Measurements from ENCODE around the gene EVX2.
A peak's percentile ranks its signal among the peaks of the same experiment; 100 is the strongest.

Gene EVX2
- total RNA-seq, result 0 to 0.06 (median 0) reads per million in 18 experiments

GRCh38 chr2:176083796-176084261 lies at the start of gene EVX2:
EVX2 (minus strand) TSS chr2:176083962; CDS start chr2:176083776, 186 bp downstream.
- DNase-seq, result no peak

GRCh38 chr2:176133389-176133788 lies 49.6 kb upstream of the EVX2 start:
- DNase-seq, result no peak

DNA sequence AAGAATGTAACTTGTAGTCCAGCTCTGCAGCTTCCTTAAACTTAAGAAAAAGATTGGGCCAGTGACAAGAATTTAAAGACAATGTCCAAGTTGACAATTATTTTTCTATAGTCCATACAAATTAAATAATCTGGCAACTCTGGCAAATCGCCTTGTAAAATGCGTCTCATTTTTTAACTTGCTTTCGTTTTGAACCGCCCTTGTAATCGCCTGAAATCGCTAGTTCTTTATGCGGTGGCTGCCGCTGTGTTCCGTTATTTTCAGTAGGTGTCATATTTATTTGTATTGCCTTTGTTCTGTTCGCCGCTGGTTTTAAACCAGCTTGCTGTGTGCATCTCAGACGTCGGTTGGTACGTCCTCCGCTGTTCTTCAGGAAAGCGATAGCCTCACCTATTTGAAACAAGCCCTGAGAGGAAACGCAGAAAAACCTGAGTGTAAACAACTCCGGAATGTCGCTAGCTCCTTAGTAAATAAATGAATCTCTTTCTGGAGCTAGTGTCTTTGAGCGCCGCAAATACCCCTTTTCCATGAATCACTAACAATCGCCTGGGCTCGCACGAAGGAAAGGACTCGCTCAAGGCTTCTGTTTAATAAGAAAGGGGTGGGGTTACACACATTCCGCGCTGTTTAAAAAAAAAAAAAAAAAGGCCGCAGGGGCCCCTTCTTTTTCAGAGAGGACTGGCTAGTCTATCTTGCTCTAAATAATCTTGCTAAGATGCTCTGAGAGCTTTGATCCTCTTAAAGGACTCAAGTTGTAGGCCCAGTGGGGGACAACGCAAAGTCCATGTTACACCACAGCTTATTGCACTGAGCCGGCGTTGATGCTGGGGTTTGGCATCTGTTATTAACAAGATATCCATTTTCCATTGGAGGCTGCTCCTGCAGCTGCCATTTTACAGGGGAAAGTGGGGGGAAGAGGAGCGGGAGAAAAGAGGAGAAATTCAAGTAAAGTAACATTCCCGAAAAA lies 48.7 kb upstream of the EVX2 start:
- DNase-seq, result peak in 1 of 2 donors; percentile 22

- DNase-seq, result no peak
Observed at GRCh38 chr2:176131848-176132158, 48.0 kb upstream of the EVX2 start.

GRCh38 chr2:176130957-176131847 lies 47.4 kb upstream of the EVX2 start:
- DNase-seq, result no peak

DNA sequence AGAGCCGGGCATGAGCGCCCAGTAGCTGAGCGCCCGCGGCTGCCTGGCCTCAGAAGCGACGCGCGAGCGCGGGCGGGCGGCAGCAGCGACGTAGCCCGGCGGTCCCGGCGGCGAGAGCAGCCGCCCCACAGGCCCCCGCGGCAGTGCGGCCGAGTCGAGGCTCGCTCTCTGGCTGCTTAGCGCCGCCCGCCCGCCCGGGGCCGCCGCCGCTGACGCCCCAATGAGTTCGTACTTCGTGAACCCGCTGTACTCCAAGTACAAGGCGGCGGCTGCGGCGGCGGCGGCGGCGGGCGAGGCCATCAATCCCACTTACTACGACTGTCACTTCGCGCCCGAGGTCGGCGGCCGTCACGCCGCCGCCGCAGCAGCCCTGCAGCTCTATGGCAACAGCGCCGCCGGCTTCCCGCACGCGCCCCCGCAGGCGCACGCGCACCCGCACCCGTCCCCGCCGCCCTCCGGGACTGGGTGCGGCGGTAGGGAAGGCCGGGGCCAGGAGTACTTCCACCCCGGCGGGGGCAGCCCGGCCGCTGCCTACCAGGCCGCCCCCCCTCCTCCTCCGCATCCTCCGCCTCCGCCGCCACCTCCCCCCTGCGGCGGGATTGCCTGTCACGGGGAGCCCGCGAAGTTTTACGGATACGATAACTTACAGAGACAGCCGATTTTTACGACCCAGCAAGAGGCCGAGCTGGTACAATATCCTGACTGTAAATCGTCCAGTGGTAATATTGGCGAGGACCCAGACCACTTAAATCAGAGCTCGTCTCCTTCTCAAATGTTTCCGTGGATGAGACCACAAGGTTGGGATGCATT lies 46.6 kb upstream of the EVX2 start:
- peak in 1 of 2 donors; percentile 12 for DNase-seq

DNA sequence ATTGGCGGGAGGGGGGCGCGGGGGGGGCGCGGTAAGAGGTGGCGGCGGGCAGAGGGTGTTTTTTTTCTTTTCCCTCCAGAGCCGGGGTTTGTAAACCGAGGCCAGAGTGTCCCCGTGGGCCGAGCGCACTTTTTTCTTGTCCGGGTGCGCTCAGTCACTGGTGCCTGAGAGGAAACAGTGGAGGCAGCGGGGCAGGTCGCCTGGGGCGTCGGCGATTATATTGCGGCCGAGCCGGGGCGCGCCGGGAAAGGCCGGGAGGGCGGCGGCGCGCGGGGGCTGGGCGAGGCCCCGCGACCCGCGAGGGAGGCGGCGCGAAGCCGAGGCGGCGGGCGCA lies 46.0 kb upstream of the EVX2 start:
- no peak for DNase-seq

DNA sequence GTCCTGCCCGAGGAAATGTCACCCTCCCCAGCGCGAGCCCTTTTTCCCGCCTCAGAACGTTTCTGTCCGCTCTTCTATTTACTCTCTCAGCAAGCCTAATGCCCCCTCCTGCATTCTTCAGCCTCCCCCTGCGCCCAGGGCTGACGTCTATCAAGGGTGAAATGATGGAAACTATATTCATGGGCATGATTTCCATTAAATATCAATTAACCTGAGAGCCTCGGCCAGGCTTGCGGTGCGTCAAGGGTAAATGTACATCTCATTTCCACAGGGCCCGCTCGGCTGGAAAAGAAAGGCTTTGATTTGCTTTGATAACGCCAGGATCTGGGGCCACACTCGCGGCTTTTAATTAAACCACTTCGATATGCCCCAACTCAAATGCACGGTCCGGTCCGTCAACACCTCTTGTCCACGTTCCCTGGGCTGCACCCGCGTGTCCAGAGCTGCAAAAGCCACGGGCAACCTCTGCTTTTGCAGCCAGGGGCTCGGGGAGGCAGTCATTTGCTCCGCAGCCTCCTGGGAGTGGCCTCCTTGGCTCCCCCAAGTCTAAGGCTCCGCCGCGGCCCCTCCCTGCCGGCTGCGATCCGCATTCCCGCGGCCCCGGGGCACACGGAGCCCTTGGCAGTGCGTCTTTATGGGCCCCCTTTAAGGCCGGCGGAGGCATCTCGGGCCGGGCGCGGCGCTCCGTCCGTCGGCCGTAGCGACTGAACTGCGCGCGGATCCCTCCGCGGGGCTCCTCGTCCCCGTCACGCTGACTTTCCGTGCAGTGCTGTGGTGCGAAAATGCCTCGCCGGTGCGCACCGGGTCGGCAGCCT lies 45.4 kb upstream of the EVX2 start, which contains the start of gene HOXD8:
Gene HOXD8, plus strand, starts transcription at position 724 of the 815 bp plus-strand sequence. CDS start 662 bp downstream, outside the sequence.
- no peak for DNase-seq

DNA sequence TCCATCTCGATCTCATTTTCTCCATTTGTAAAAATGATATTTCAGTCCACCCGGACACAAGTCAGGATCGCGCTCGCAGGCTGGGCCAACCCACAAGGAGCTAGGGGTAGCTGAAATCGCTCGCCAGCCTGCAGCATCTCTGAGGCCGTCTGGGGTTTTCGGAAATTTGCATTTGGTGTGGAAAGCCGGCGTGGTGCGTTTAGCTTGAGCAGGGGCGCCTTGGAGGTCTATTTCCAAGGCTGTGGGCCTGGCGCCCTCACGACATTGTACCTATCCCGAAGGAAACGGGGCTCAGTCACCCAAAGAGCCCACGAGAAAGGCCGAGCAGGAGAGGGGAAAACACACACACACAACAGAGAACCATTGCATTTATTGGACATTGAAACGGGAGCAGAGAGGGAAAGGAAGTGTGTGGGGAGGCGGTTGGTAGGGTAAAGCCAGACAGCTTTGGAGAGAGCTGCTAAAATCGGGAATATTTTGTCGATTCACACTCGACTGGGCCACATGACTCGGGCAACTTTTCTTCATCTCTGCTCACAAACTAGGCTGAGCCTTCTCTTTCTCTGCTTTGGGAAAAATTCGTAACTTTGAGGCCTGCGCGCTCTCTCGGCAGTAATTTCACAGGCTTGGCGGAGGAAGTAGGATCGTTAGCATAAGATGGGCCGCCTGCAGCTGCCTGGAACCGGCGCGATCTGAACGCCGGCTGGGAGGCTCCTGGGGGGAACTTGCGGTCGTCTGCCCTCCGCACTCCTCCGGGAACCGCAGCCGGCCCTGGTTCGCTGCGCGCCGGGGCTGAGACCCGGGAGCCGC lies 44.6 kb upstream of the EVX2 start:
- DNase-seq, result no peak

- DNase-seq, result no peak
Observed at GRCh38 chr2:176127774-176128072, 44.0 kb upstream of the EVX2 start.

GRCh38 chr2:176126929-176127773 lies 43.4 kb upstream of the EVX2 start:
- DNase-seq, result peak; percentile 58 to 61

GRCh38 chr2:176125772-176126054 lies 42.0 kb upstream of the EVX2 start:
- no peak for DNase-seq

DNA sequence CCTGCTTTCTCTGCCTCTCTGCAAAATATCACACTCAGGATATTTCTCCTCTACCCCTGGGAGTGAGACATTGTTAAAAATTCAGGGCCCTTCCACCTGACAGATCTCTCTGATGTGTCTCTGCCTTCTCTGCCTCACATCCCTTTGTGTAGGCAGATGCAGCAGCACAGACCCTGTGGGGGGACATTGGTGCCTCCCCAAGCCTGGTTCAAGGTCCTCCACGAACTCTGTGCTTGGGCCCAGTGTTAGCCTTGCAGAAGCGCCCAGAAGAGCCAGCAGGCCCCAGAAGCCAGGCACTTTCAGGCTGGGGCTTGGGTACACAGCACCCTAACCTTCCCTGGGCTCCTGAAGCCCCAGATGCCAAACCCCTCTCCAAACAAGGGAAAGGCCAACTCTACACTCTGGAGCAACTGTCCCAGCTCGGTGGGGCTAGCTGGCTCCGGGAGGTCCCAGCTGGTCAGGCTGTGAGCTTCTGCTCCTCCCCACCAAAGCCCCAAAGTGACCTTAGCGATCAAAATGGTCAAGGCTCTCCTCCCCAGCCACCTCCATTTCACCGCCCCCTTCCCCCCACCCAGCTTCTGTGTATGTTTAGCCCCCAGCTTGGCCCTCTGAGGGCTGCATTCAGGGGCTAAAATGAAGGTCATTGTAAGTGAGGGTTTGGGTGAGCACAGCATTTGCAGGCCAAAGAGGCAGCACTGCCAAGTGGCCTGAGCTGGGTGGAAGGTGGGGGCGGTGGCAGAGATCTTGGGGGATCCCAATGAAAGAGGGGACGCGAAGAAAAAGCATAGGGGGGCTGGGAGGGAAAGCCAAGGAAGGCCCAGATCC lies 41.4 kb upstream of the EVX2 start:
- no peak for DNase-seq

GRCh38 chr2:176124110-176124946 lies 40.6 kb upstream of the EVX2 start:
- DNase-seq, result no peak

- no peak for DNase-seq
Observed at GRCh38 chr2:176123411-176124109, 39.8 kb upstream of the EVX2 start.

- DNase-seq, result no peak
Observed at GRCh38 chr2:176122683-176123410, 39.1 kb upstream of the EVX2 start, which contains the start of gene HOXD9. HOXD9 (plus strand) TSS chr2:176122719; CDS start chr2:176122769, 50 bp downstream.

All from inflammatory macrophage (primary cell).